Ectodermal cell (in vitro differentiated cells): Measurements from ENCODE around the gene FGF5.

ENCODE experiments used
- H3K27ac ChIP-seq: 2 replicates; pipeline ENCODE4 v1.7.0; 2013; ENCODE audit warnings: mild to moderate bottlenecking, low read depth, low read length; ENCODE audit not compliant: insufficient read depth, poor library complexity, severe bottlenecking
- H3K27me3 ChIP-seq: 2 replicates; pipeline ENCODE4 v1.7.0; 2013; ENCODE audit warnings: mild to moderate bottlenecking, low read length; ENCODE audit not compliant: insufficient read depth, control insufficient read depth, poor library complexity, severe bottlenecking
- H3K36me3 ChIP-seq: one replicate; pipeline ENCODE4 v1.7.0; 2013; ENCODE audit warnings: low read length; ENCODE audit not compliant: control insufficient read depth, insufficient read depth
- H3K4me1 ChIP-seq: one replicate; pipeline ENCODE4 v1.7.0; 2013; ENCODE audit warnings: low read length; ENCODE audit not compliant: control insufficient read depth, insufficient read depth
- H3K4me3 ChIP-seq: 2 replicates; pipeline ENCODE4 v1.7.0; 2013; ENCODE audit warnings: low read depth, low read length, control low read depth; ENCODE audit not compliant: insufficient read depth
- H3K9me3 ChIP-seq: 2 replicates; pipeline ENCODE4 v1.7.0; 2013; ENCODE audit warnings: mild to moderate bottlenecking, low read length, moderate library complexity; ENCODE audit not compliant: control insufficient read depth
- WGBS, 2 experiments: methylation state at CpG; one replicate each; pipeline ENCODE4 v1.1.7; 2013; ENCODE audit warnings: missing lambda C conversion rate in 2 of 2; 5-methylcytosine and 5-hydroxymethylcytosine counted together

FGF5 gene

GRCh38 chr4:80264825-80265224 lies 1.6 kb upstream of the FGF5 start:
- no peak overlapping the region for H3K27ac ChIP-seq
- H3K4me3 ChIP-seq, result no peak overlapping the region
- H3K27me3 ChIP-seq, result peaks cover 97% of the 10 kb centered on the region
- H3K36me3 ChIP-seq, result no peaks in the 10 kb centered on the region
- H3K9me3 ChIP-seq, result no peaks in the 10 kb centered on the region
- WGBS, 2 experiments, result 28 to 35% methylated on average over 1 of the region's 1 CpG
- peaks cover 10% of the 10 kb centered on the region for H3K4me1 ChIP-seq

DNA sequence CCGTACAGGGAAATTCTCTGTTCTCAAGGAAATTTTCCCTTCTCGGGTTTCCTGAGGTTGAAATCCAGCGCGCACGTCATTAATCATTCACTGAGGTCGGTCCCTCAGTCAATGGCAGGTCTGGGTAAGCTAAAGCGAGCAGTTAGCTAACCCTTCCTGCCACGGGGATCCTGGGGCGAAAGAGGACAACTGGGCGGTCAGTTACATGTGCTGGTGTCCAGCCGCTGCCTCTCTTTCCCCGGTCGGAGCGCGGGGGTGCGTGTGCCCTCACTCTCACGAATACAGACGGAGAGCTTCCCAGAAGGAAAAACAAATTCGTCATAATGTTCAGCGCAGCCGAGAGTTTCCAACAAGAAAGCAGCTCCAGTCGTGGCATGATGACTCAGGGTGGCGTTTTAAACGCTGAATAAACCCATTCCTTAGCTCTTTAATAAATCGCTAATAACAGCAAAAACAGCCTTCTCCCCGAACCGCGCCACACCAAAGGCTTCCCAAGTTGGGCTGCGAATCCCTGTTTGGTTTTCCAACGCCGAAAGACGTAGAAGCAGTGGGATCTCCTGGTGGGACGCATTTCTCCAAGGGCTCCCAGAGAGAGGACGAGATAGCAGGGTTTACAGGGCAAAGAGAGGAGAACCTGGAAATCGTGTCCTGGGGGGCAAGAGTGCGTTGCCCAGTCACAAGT lies 752 bp upstream of the FGF5 start:
- Histone ChIP-seq H3K36me3 (no peaks in the 10 kb centered on the region), H3K27ac (no peak overlapping the region), H3K27me3 (peaks cover 100% of the 10 kb centered on the region), H3K9me3 (no peaks in the 10 kb centered on the region), H3K4me3 (peak overlapping the region; percentile 40), H3K4me1 (peaks cover 10% of the 10 kb centered on the region)
- 3% methylated on average over 36 of the region's 36 CpGs for WGBS, 2 experiments

DNA sequence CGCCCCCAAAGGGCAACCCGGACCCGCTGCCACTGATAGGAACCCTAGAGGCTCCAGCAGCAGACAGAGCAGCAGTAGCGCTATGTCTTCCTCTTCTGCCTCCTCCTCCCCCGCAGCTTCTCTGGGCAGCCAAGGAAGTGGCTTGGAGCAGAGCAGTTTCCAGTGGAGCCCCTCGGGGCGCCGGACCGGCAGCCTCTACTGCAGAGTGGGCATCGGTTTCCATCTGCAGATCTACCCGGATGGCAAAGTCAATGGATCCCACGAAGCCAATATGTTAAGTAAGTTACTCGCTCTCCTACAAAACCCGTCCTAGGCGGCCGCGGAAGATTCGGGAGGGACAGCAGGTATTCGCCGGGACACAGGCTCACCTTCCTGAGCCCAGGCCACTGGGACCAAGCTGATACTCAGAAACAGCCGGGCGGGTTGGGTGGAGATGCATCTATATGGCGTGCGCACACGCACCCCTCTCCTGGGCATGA lies 477 bp downstream of the FGF5 start:
- Histone ChIP-seq H3K27ac (no peak overlapping the region), H3K9me3 (no peaks in the 10 kb centered on the region), H3K4me1 (peaks cover 10% of the 10 kb centered on the region), H3K36me3 (no peaks in the 10 kb centered on the region), H3K4me3 (peak overlapping the region; percentile 40), H3K27me3 (peaks cover 99% of the 10 kb centered on the region)
- WGBS, 2 experiments, result 4% methylated on average over 25 of the region's 25 CpGs

GRCh38 chr4:80268081-80268823 lies 1.8 kb downstream of the FGF5 start:
- peaks cover 10% of the 10 kb centered on the region for H3K4me1 ChIP-seq
- no peaks in the 10 kb centered on the region for H3K36me3 ChIP-seq
- H3K9me3 ChIP-seq, result no peaks in the 10 kb centered on the region
- no peak overlapping the region for H3K27ac ChIP-seq
- 13% methylated on average over 29 to 31 of the region's 31 CpGs for WGBS, 2 experiments
- H3K4me3 ChIP-seq, result no peak overlapping the region
- H3K27me3 ChIP-seq, result peaks cover 86% of the 10 kb centered on the region

GRCh38 chr4:80268936-80269335 lies 2.5 kb downstream of the FGF5 start:
- Histone ChIP-seq H3K9me3 (no peaks in the 10 kb centered on the region), H3K27me3 (peaks cover 79% of the 10 kb centered on the region), H3K4me3 (no peak overlapping the region), H3K4me1 (peaks cover 10% of the 10 kb centered on the region), H3K27ac (no peak overlapping the region), H3K36me3 (no peaks in the 10 kb centered on the region)
- WGBS, 2 experiments, result 63 to 75% methylated on average over 9 of the region's 9 CpGs

- H3K27me3 ChIP-seq, result peaks cover 65% of the 10 kb centered on the region
- peaks cover 7% of the 10 kb centered on the region for H3K4me1 ChIP-seq
- H3K27ac ChIP-seq, result no peak overlapping the region
- H3K9me3 ChIP-seq, result no peaks in the 10 kb centered on the region
- no peaks in the 10 kb centered on the region for H3K36me3 ChIP-seq
- WGBS, 2 experiments, result 90 to 91% methylated on average over 1 of the region's 2 CpGs
- H3K4me3 ChIP-seq, result no peak overlapping the region
Observed at GRCh38 chr4:80270321-80270720, 3.9 kb downstream of the FGF5 start.

DNA sequence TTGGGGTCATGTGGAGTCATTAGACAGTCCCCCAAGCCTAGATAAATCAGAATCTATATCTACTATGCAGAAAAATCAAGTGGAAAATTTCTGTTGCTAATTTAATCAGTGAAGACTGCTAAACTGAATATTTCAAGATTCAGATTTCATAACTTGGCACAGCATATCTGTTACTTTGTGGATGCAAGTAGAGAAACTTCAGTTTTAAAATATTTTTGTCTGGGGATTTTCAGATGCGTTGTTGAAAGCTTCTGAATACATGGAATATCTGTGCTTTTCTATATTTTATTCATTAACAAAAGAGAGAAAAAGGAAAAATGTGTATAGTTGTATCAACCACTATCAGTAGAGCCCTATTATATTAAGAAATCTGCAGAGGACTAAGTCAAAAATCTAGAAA lies 4.4 kb downstream of the FGF5 start:
- H3K36me3 ChIP-seq, result no peaks in the 10 kb centered on the region
- H3K4me3 ChIP-seq, result no peak overlapping the region
- H3K27ac ChIP-seq, result no peak overlapping the region
- H3K27me3 ChIP-seq, result peaks cover 60% of the 10 kb centered on the region
- peaks cover 4% of the 10 kb centered on the region for H3K4me1 ChIP-seq
- no peaks in the 10 kb centered on the region for H3K9me3 ChIP-seq
- WGBS, 2 experiments, result no CpG with 5 or more reads among the region's 1 CpG

DNA sequence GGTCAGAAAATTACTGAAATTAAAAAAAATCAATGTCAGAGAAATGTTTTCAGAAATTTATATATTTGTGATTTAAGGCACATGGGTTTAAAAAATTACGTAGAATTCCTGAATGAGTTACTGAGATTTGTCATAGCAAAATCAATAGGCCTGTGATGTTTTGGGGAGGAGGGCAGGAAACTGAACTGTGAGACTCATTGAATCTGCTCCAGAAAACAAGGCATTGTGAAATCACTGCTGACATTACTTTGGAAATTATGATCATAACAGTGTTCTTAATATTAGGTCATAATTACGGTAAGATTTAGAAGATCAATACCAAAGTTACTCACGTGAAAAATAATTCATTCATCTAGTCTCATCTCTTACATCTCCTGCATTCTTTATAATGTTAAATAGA lies 5.3 kb downstream of the FGF5 start:
- 92 to 95% methylated on average over 1 to 2 of the region's 3 CpGs for WGBS, 2 experiments
- no peaks in the 10 kb centered on the region for H3K36me3 ChIP-seq
- no peaks in the 10 kb centered on the region for H3K4me1 ChIP-seq
- no peaks in the 10 kb centered on the region for H3K9me3 ChIP-seq
- H3K4me3 ChIP-seq, result no peak overlapping the region
- peaks cover 51% of the 10 kb centered on the region for H3K27me3 ChIP-seq
- no peak overlapping the region for H3K27ac ChIP-seq

DNA sequence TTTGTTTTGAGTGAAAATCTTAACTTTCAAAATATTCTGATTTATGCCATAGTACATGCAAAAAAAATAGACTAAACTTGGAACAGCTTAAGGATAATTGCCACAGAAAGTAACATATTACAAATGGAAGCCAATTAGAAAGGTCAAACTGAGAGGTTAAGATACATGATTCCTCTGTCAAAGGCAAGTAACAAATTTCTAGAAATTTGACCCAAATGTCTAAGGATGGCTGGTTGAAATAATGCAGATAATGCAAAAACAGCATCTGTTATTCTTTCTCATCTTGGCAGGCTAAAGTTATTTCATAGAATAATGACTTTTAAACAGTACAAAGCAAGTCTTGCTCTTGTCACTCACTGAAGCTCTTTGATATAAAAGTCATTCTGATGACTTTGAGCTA lies 10.5 kb downstream of the FGF5 start:
- H3K27ac ChIP-seq, result no peak overlapping the region
- H3K4me3 ChIP-seq, result no peak overlapping the region
- H3K4me1 ChIP-seq, result no peaks in the 10 kb centered on the region
- no peaks in the 10 kb centered on the region for H3K9me3 ChIP-seq
- H3K27me3 ChIP-seq, result no peaks in the 10 kb centered on the region
- H3K36me3 ChIP-seq, result no peaks in the 10 kb centered on the region

- Histone ChIP-seq H3K4me3 (no peak overlapping the region), H3K4me1 (no peaks in the 10 kb centered on the region), H3K27me3 (no peaks in the 10 kb centered on the region), H3K9me3 (no peaks in the 10 kb centered on the region), H3K27ac (no peak overlapping the region), H3K36me3 (no peaks in the 10 kb centered on the region)
- 72% methylated on average over 1 of the region's 1 CpG; no CpG with 5 or more reads in 1 of the 2 experiments for WGBS, 2 experiments
Observed at GRCh38 chr4:80279751-80280150, 13.3 kb downstream of the FGF5 start.
